Placental pericyte (primary cell): ENCODE data around the gene SENP8. TPM values are rescaled to one million over a fixed set of nuclear protein-coding genes. Genes with fewer than 3 reads are reported as not detected.

Experiments
- total RNA-seq: library from RNA; depleted of rRNA; stranded (reverse); fragments of >200 nt; gene quantifications from 2 replicates; pipeline ENCODE4 v1.2.3, GENCODE V29; 2012

SENP8 gene
- 1.1 TPM in 2 replicates for total RNA-seq

DNA sequence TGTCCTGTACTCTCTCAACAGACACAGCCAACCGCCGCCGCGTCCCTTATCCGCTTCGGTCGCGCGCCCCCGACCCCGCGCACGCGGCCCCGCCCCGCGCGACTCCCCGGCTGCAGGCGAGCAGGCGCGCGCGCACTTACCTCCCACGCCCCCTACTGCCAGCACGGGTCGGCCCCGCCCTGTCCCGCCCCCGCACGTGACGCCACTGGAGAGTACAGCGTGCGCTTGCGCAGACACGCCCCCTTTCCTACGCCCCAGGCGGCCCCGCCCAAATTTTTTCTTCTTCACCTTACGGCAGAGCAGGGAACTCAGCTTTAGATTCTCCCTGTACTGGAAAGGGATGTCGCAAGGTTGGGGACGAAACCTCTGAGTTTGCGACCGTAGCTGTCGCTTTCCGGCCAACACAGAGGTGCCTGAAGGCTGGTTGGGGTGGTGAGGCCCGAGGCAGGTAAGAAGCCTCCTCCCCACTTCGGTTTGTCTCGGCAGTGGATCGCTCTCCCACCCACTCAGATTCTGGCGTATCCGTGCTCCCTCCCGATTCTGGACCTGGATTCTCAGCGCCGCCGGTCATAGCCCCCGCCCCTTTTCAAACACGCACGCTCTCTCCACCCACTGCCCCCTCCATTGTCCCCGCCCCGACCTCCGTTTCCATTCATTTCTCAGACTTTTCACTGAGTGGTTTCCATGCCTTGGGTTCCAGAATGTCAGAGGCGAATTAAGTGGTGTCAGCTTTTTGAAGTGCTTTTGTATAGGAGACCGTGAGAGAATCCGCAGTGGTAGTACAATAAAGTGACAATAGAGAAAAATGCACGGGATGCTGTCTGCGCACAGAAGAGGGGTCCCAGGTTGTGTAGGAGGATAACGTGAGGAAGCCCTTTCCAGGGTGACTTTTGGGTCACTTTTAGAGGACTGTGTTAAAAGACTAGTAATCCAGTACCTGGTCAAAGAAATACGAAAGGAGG lies at the start of gene SENP8, which contains the start of gene MYO9A:
TSS of gene SENP8 (plus strand) at position 387 of the 962 bp plus-strand sequence. CDS start 21,221 bp downstream, outside the sequence.
TSS of gene MYO9A (minus strand) at position 134 of the 962 bp plus-strand sequence. CDS start 71,587 bp downstream, outside the sequence.

Other genes with a start within 250 kb of the SENP8 start
- gene MYO9A, start 253 bp upstream of the SENP8 start, total RNA-seq, result 35.5 and 41.9 TPM in 2 replicates
- gene GRAMD2A, start 79.4 kb downstream of the SENP8 start, total RNA-seq, result 0.14 and 0.88 TPM in 2 replicates
- 1,680 and 2,649 TPM in 2 replicates for gene PKM, start 112.8 kb downstream of the SENP8 start, total RNA-seq
- 31.5 and 32.0 TPM in 2 replicates for gene PARP6, start 154.2 kb downstream of the SENP8 start, total RNA-seq
- gene CELF6, start 201.8 kb downstream of the SENP8 start, total RNA-seq, result under 0.01 and 0.22 TPM in 2 replicates